Measurements from ENCODE around the gene TRIM17. TPM values are rescaled to one million over a fixed set of nuclear protein-coding genes. Genes with fewer than 3 reads are reported as not detected.

The TRIM17 gene
- polyA plus RNA-seq, 1 donor (not counting 4 experiments of a cell fraction or from before 2014, with no cell fraction given), result 0.24 TPM

- Histone ChIP-seq H3K4me2 (ENCODE audit: control insufficient read depth, extremely low read depth, insufficient read depth, low read depth, low read length) (no peak overlapping the region), H3K27me3 (ENCODE audit: control insufficient read depth, extremely low read depth, insufficient read depth, low read length) (no peaks in the 10 kb centered on the region), H3K9ac (ENCODE audit: control insufficient read depth, extremely low read depth, insufficient read depth, low read length) (no peak overlapping the region), H2AFZ (ENCODE audit: control insufficient read depth, low read length) (no peak overlapping the region), H3K27ac (ENCODE audit: control insufficient read depth, insufficient read depth, low read length) (no peak overlapping the region), H3K9me1 (ENCODE audit: control insufficient read depth, extremely low read depth, insufficient read depth, low read length) (no peaks in the 10 kb centered on the region), H4K20me1 (ENCODE audit: control insufficient read depth, extremely low read depth, insufficient read depth, low read length) (peaks cover 8% of the 10 kb centered on the region), H3K4me1 (ENCODE audit: control insufficient read depth, extremely low read depth, insufficient read depth, low read length) (peaks cover 12% of the 10 kb centered on the region), H3K4me3 (ENCODE audit: control insufficient read depth in 2 of 3, extremely low read depth in 1 of 3, insufficient read depth in 2 of 3, low read depth in 1 of 3, low read length in 3 of 3) (no peak overlapping the region), H3K79me2 (ENCODE audit: control insufficient read depth, insufficient read depth, low read length) (peaks cover 27% of the 10 kb centered on the region), H3K36me3 (ENCODE audit: control insufficient read depth in 2 of 2, extremely low read depth in 1 of 2, insufficient read depth in 2 of 2, low read length in 2 of 2) (peaks cover 7 to 10% of the 10 kb centered on the region in 2 experiments), H3K9me3 (ENCODE audit: control insufficient read depth, low read depth, low read length) (no peaks in the 10 kb centered on the region)
- dilution Hi-C loops (cut with MboI; ENCODE audit: extremely low pct_ligation_motif_present, low sequenced_read_pairs), result no loop called here
- DNase-seq (ENCODE audit: low read depth, low spot score) (no peak), FAIRE-seq (no peak)
- TF ChIP-seq EZH2 (IDR thresholded peaks at IDR 0.05; ENCODE audit: low read length) (no peak), CTCF (optimal IDR thresholded peaks at IDR 0.05 in 1 of 3, IDR thresholded peaks at IDR 0.05 in 1 of 3, conservative IDR thresholded peaks at IDR 0.05 in 1 of 3; ENCODE audit: extremely low read depth in 1 of 3, insufficient read depth in 2 of 3, low read length in 3 of 3) (no peak)
Observed at GRCh38 chr1:228410015-228410414, 6.6 kb downstream of the TRIM17 start.

GRCh38 chr1:228408869-228409805 lies 7.5 kb downstream of the TRIM17 start:
- TF ChIP-seq CTCF (optimal IDR thresholded peaks at IDR 0.05 in 1 of 3, IDR thresholded peaks at IDR 0.05 in 1 of 3, conservative IDR thresholded peaks at IDR 0.05 in 1 of 3; ENCODE audit: extremely low read depth in 1 of 3, insufficient read depth in 2 of 3, low read length in 3 of 3), result no peak
- TF ChIP-seq EZH2 (IDR thresholded peaks at IDR 0.05; ENCODE audit: low read length), result no peak
- Histone ChIP-seq H3K27me3 (ENCODE audit: control insufficient read depth, extremely low read depth, insufficient read depth, low read length) (no peaks in the 10 kb centered on the region), H2AFZ (ENCODE audit: control insufficient read depth, low read length) (no peak overlapping the region), H3K4me1 (ENCODE audit: control insufficient read depth, extremely low read depth, insufficient read depth, low read length) (peaks cover 21% of the 10 kb centered on the region), H3K9me1 (ENCODE audit: control insufficient read depth, extremely low read depth, insufficient read depth, low read length) (no peaks in the 10 kb centered on the region), H3K9me3 (ENCODE audit: control insufficient read depth, low read depth, low read length) (no peaks in the 10 kb centered on the region), H4K20me1 (ENCODE audit: control insufficient read depth, extremely low read depth, insufficient read depth, low read length) (peaks cover 10% of the 10 kb centered on the region), H3K36me3 (ENCODE audit: control insufficient read depth in 2 of 2, extremely low read depth in 1 of 2, insufficient read depth in 2 of 2, low read length in 2 of 2) (peaks cover 10 to 14% of the 10 kb centered on the region in 2 experiments), H3K9ac (ENCODE audit: control insufficient read depth, extremely low read depth, insufficient read depth, low read length) (no peak overlapping the region), H3K79me2 (ENCODE audit: control insufficient read depth, insufficient read depth, low read length) (peaks cover 36% of the 10 kb centered on the region), H3K27ac (ENCODE audit: control insufficient read depth, insufficient read depth, low read length) (no peak overlapping the region), H3K4me3 (ENCODE audit: control insufficient read depth in 2 of 3, extremely low read depth in 1 of 3, insufficient read depth in 2 of 3, low read depth in 1 of 3, low read length in 3 of 3) (no peak overlapping the region), H3K4me2 (ENCODE audit: control insufficient read depth, extremely low read depth, insufficient read depth, low read depth, low read length) (no peak overlapping the region)
- dilution Hi-C loops (cut with MboI; ENCODE audit: extremely low pct_ligation_motif_present, low sequenced_read_pairs), result no loop called here
- FAIRE-seq (no peak), DNase-seq (ENCODE audit: low read depth, low spot score) (no peak)
